GM19025 (cell line): Measurements from ENCODE around the gene SLC6A16.
"Not testable (repeated sequence)": the region's sequence is repeated elsewhere in the genome, so short reads cannot be mapped to it uniquely, and the experiment has no call there.

ENCODE experiments used
- ATAC-seq: cut with Tn5 transposase; IDR thresholded peaks from one replicate; pipeline ENCODE4 v1.9.1; 2021; ENCODE audit warnings: mild to moderate bottlenecking, low read depth, moderate library complexity; ENCODE audit not compliant: unreplicated experiment

Gene SLC6A16

GRCh38 chr19:49332691-49333417 is 7.9 kb upstream of the SLC6A16 start:
- not testable (repeated sequence) for ATAC-seq

DNA sequence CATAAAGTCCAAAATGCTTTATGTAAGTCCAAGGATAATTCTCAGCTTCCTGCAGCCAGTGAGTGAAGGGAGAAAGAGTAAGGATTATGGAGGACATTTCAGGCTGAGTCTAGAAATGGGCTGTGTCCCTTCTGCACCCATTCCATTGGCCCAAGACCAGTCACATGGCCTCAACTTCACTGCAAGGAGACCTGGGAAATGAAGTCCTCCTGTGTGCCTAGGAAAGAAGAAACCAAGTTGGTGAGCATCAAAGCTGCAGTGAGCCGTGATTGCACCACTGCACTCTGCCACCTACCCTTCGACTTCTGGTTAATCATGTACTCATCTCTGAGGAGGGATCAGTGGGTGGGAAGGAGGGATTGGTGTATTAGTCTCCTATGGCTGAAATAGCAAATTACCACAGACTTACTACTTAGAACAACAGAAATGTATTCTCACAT is 6.6 kb upstream of the SLC6A16 start:
- peak; percentile 37 for ATAC-seq

- ATAC-seq = not testable (repeated sequence)
These were observed 6.2 kb upstream of the SLC6A16 start for GRCh38 chr19:49331187-49331586.

DNA sequence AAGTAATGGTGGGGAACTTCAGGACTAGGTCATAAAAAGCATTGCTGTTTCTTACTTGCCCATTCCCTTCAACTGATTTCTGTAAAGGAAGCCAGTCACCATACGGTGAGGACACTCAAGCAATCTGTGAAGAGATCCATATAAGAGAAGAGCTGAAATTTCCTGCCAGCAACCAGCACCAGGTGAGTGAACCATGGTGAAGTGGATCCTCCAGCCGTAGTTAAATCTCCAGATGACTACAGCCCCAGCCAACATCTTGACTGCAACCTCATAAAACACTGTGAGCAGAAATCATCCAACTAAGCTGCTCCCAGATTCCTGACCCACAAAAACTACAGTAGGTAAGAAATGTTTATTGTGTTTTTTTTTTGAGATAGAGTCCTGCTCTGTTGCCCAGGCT is 3.8 kb upstream of the SLC6A16 start:
- ATAC-seq = no peak

- ATAC-seq = no peak
These were observed 3.0 kb upstream of the SLC6A16 start for GRCh38 chr19:49327878-49328544.

- no peak for ATAC-seq
These were observed 1.2 kb upstream of the SLC6A16 start for GRCh38 chr19:49326165-49326704.

DNA sequence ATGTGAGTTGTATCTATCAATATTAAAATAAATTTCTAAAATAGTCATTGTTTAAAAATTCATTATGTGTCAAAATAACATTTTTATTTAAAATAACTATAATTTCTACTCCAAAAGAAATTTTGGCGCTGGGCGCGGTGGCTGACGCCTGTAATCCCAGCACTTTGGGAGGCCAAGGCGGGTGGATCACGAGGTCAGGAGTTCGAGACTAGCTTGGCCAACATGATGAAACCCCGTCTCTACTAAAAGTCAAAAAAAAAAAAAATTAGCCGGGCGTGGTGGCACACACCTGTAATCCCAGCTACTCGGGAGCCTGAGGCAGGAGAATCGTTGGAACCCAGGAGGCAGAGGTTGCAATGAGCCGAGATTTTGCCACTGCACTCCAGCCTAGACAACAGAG is 765 bp upstream of the SLC6A16 start:
- not testable (repeated sequence) for ATAC-seq

DNA sequence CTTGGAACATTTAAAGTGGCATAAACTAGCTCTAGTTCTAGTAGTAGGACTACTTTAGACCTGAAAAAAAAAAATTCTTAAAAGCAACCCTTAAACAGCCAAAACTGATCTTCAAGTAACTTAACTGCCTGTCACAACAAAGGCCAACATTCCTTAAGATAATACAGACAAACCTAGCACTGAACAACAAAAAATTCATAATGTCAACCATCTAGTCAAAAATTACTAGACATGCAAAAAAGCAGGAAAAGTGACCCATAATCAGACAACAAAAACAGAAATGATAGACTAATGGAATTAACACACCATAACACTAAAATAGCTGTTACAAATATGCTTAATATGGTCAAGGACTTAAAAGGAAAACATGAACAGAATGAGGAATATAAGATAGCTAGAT is 6.7 kb downstream of the SLC6A16 start:
- no peak for ATAC-seq

DNA sequence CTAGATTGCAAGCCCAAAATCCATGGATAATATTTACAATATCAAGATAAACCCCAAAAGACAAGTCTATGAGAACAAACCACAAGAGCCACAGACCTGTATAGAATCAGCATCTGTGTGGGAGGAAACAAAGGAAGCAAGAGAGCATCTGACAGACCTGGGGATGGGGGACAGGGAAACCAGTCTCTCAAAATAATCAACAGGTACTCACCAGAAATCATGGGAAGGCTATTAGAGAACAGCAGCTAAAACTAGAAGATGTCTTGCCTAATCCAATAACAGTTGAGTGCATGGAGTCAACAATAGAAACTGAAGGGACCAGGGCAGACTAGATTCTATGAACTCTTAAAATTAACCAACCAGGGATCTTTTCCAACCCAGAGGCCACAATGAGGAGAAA is 8.7 kb downstream of the SLC6A16 start:
- no peak for ATAC-seq

- no peak for ATAC-seq
These were observed 9.9 kb downstream of the SLC6A16 start for GRCh38 chr19:49315111-49315510.

DNA sequence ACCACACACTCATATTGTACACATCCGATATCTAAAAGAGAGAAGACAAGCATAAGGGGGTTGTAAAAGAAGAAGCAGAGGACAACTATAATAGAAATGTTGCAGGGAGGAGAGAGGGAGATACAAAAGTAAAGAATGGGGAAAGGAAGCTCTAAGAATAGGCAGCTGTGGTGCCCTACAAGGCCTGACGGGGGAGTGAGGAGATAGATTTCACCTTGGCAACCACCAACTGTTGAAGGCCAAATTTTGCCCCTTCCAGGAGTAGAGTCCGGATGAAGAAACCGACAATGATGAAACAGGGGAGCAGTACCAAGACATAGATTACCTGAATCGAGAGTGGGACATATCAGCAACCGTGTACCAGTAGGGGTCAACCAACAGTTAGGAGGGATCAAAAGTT is 15.9 kb downstream of the SLC6A16 start:
- ATAC-seq = no peak

DNA sequence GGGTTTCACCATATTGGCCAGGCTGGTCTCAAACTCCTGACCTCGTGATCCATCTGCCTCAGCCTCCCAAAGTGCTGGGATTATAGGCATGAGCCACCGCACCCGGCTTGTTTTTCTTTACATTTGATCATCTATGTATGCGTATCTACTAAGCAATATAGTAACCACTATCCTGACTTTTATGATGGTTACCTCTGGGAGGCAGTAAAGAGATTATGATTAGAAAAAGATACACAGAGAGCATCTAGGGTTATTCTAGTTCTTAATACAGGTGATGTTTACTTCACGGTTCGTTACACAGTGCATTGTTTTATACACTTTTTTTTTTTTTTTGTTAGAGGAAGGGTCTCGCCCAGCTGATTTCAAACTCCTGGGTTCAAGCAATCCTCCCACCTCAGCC is 18.3 kb downstream of the SLC6A16 start:
- ATAC-seq = not testable (repeated sequence)

GRCh38 chr19:49301866-49302252 is 23.1 kb downstream of the SLC6A16 start:
- no peak for ATAC-seq

DNA sequence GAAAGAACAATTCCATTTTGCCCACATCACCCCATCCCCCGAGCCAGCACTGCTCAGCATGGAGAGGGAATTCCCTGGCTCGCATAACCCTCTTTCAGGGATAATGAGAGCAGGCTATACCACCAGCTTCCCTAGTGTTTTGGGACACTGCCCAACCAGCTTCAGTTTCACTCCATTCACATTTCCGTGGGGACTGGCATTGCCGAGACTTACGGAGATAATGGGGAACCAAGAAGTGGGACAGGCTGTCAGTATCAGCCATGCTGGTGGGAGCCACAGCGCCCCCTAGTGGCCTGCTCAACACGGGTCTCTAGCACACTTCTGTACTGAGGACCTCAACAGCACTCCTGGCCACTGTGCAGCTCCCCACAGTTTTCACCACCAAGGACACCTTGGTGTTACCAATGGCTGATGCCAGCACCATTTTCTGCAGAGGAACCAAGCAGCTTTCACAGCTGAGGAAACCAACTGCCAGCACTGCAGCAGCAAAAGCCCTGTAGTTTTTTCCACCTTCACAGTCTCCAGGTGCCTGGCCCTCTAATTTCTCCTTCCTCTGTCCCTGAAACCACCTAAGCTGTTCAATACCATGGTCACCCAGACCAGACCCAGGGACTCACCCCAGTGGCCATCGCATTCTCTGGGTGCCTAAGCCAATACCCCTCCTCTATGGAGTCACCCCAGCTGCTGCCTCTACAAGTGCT is 23.7 kb downstream of the SLC6A16 start:
- ATAC-seq = no peak

DNA sequence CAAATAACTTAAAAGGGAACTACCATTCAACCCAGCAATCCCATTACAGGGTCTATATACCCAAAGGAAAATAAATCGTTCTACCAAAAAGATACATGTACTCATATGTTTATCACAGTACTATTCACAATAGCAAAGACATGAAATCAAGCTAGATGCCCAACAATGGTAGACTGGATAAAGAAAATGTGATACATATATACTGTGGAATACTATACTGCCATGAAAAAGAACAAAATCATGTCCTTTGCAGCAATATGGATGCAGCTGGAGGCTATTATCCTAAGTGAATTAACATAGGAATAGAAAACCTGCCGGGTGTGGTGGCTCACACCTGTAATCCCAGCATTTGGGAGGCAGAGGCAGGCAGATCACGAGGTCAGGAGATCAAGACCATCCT is 26.3 kb downstream of the SLC6A16 start:
- not testable (repeated sequence) for ATAC-seq

DNA sequence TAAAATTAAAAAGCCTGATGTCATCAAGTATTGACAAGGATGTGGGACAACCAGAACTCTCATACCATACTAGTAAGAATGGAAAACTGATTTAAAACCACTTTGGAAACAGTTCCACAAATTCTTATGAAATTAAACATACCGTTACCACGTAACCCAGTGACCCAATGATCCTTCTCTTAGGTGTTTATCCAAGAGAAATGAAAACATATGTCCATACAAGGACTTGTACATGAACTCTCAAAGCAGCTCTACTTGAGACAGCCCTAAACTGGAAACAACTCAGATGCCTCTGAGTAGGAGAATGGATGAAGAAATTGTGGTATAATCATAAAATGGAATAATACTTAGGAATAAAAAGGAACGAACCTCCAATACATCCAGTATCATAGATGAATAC is 27.6 kb downstream of the SLC6A16 start:
- no peak for ATAC-seq

GRCh38 chr19:49295208-49295880 is 29.6 kb downstream of the SLC6A16 start:
- ATAC-seq = no peak

GRCh38 chr19:49294401-49294800 is 30.6 kb downstream of the SLC6A16 start:
- no peak for ATAC-seq

DNA sequence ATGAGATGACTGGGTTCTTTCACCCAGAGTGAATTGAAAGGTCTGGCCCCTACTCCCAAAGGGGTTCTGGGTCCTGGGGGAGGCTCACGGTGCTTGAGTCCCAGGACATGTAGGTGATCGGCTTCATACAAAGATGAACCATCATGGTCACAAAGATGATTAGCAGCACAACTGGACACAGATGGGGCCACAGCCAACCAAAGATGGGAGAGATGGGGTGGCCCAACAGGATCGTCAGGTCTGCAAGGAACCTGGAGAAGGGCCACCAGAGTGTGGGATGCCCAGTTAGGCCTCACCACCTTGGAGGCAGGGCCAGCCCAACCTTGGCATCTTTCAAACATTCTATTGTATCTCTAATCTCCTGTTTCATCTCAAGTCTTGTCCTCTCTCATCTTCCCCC is 34.5 kb downstream of the SLC6A16 start:
- no peak for ATAC-seq

DNA sequence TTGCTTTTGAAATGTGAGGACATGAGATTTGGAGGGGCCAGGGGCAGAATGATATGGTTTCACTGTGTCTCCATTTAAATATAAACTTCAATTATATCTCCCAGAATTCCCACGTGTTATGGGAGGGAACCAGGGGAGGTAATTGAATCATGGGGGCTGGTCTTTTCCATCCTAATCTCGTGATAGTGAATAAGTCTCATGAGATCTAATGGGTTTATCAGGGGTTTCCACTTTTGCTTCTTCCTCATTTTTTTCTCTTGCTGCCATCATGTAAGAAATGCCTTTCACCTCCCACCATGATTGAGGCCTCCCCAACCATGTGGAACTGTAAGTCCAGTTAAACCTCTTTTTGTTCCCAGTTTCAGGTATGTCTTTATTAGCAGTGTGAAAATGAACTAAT is 35.7 kb downstream of the SLC6A16 start:
- not testable (repeated sequence) for ATAC-seq

- ATAC-seq = not testable (repeated sequence)
These were observed 36.8 kb downstream of the SLC6A16 start for GRCh38 chr19:49288205-49288604.
